ENCODE measurements around the gene DNM3.

DNA sequence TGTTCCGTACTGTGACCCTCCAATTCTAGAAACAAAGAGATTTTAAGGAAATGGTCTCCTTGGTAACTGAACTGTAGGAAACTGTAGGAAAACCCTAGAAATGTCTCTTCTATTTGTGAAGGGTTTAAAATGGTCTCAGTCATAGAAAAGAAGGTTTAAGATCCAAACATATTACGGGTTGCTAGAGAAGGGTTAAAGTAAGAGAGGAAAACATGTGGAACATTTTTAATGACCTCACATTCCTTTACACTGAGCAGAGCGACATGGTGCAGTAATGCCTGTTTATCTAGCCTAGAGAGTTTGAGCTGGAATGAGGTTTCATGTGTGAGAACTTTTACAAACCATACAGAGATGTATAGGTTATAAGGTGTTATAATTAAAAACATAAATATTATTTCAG is 542.2 kb downstream of the DNM3 start:
- TF ChIP-seq CTCF (IDR thresholded peaks at IDR 0.05; ENCODE audit: low read length), result no peak
- TF ChIP-seq EZH2phosphoT487 (IDR thresholded peaks at IDR 0.05; ENCODE audit: low read length), result no peak
